ENCODE data around the gene DDX47.

DNA sequence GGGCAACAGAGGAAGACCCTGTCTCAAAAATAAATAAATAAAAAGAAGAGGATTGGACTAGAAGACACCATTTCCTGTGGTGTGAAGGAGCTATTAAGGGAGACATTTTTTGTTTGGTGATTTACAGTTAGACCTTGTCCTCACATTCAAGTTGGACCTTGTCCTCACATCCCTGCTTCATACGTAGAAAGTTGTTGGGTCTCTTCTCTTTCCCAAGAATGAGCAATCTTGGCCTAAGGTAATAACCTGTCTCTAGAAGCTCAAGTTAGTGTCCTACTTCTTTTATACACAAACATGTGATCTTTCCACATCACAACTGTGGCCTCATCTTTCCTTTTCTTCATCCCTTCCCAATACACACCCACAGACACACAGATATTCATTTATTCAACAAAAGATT, 14.7 kb upstream of the DDX47 start:
- TF ChIP-seq, protein P1, sequence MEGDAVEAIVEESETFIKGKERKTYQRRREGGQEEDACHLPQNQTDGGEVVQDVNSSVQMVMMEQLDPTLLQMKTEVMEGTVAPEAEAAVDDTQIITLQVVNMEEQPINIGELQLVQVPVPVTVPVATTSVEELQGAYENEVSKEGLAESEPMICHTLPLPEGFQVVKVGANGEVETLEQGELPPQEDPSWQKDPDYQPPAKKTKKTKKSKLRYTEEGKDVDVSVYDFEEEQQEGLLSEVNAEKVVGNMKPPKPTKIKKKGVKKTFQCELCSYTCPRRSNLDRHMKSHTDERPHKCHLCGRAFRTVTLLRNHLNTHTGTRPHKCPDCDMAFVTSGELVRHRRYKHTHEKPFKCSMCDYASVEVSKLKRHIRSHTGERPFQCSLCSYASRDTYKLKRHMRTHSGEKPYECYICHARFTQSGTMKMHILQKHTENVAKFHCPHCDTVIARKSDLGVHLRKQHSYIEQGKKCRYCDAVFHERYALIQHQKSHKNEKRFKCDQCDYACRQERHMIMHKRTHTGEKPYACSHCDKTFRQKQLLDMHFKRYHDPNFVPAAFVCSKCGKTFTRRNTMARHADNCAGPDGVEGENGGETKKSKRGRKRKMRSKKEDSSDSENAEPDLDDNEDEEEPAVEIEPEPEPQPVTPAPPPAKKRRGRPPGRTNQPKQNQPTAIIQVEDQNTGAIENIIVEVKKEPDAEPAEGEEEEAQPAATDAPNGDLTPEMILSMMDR (IDR thresholded peaks at IDR 0.05): no peak
- no peak for TF ChIP-seq SMC3 (IDR thresholded peaks at IDR 0.05; ENCODE audit: low read depth, low read length)
- TF ChIP-seq NRF1 (IDR thresholded peaks at IDR 0.05; ENCODE audit: low read depth, low read length): no peak
- no peak for TF ChIP-seq RCOR1 (IDR thresholded peaks at IDR 0.05; ENCODE audit: low read length)
- TF ChIP-seq, protein P2, sequence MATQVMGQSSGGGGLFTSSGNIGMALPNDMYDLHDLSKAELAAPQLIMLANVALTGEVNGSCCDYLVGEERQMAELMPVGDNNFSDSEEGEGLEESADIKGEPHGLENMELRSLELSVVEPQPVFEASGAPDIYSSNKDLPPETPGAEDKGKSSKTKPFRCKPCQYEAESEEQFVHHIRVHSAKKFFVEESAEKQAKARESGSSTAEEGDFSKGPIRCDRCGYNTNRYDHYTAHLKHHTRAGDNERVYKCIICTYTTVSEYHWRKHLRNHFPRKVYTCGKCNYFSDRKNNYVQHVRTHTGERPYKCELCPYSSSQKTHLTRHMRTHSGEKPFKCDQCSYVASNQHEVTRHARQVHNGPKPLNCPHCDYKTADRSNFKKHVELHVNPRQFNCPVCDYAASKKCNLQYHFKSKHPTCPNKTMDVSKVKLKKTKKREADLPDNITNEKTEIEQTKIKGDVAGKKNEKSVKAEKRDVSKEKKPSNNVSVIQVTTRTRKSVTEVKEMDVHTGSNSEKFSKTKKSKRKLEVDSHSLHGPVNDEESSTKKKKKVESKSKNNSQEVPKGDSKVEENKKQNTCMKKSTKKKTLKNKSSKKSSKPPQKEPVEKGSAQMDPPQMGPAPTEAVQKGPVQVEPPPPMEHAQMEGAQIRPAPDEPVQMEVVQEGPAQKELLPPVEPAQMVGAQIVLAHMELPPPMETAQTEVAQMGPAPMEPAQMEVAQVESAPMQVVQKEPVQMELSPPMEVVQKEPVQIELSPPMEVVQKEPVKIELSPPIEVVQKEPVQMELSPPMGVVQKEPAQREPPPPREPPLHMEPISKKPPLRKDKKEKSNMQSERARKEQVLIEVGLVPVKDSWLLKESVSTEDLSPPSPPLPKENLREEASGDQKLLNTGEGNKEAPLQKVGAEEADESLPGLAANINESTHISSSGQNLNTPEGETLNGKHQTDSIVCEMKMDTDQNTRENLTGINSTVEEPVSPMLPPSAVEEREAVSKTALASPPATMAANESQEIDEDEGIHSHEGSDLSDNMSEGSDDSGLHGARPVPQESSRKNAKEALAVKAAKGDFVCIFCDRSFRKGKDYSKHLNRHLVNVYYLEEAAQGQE (IDR thresholded peaks at IDR 0.05; ENCODE audit: low read depth, low read length): no peak
- TF ChIP-seq USF2 (IDR thresholded peaks at IDR 0.05; ENCODE audit: borderline replicate concordance, low read depth, low read length): no peak
- no peak for TF ChIP-seq JUND (IDR thresholded peaks at IDR 0.05)
- no peak for TF ChIP-seq YY1 (IDR thresholded peaks at IDR 0.05; ENCODE audit: low read depth)
- no peak for TF ChIP-seq RXRA (IDR thresholded peaks at IDR 0.05; ENCODE audit: borderline replicate concordance, low read depth)
- TF ChIP-seq, protein P3, sequence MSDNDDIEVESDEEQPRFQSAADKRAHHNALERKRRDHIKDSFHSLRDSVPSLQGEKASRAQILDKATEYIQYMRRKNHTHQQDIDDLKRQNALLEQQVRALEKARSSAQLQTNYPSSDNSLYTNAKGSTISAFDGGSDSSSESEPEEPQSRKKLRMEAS (IDR thresholded peaks at IDR 0.05; ENCODE audit: low read depth): no peak
- no peak for TF ChIP-seq PBX3 (IDR thresholded peaks at IDR 0.05)
- TF ChIP-seq TEAD4 (IDR thresholded peaks at IDR 0.05; ENCODE audit: borderline replicate concordance, insufficient read depth): no peak
